ENCODE measurements around the gene KDM7A.

DNA sequence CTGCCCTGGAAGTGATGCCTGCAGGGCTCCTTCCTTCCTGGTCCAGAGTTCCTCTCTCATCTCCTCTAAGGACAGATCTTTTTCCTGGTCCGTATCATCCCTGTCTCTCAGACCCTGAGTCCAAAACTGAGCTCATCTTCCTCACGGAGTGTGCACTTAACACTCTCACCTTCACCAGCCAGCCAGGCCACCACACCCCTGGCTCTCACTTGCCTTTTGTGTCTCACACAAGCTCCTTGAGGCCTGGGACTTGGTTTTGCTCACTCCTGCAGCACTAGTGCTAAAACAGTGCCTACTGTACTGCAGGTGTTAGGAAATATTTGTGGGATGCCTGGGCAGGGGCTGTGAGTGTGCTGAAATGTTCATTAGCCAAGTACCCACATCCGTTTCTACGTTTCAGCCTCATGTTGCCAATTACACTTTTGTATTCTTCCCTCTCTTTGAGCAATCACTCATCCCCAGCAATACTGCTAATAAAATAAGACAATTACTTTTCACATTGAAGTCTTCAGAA lies 92.6 kb downstream of the KDM7A start:
- TF ChIP-seq RAD21 (conservative IDR thresholded peaks at IDR 0.05) (no peak), TAF1 (IDR thresholded peaks at IDR 0.05; ENCODE audit: low read depth) (no peak), SMC3 (conservative IDR thresholded peaks at IDR 0.05; ENCODE audit: poor library complexity) (no peak), EZH2 (IDR thresholded peaks at IDR 0.05; ENCODE audit: borderline replicate concordance, insufficient read depth, low read length, poor library complexity, severe bottlenecking) (no peak), POLR2AphosphoS5 (IDR thresholded peaks at IDR 0.05) (no peak), EP300 (conservative IDR thresholded peaks at IDR 0.05; ENCODE audit: poor library complexity, severe bottlenecking) (no peak)
- TF ChIP-seq, protein P1, sequence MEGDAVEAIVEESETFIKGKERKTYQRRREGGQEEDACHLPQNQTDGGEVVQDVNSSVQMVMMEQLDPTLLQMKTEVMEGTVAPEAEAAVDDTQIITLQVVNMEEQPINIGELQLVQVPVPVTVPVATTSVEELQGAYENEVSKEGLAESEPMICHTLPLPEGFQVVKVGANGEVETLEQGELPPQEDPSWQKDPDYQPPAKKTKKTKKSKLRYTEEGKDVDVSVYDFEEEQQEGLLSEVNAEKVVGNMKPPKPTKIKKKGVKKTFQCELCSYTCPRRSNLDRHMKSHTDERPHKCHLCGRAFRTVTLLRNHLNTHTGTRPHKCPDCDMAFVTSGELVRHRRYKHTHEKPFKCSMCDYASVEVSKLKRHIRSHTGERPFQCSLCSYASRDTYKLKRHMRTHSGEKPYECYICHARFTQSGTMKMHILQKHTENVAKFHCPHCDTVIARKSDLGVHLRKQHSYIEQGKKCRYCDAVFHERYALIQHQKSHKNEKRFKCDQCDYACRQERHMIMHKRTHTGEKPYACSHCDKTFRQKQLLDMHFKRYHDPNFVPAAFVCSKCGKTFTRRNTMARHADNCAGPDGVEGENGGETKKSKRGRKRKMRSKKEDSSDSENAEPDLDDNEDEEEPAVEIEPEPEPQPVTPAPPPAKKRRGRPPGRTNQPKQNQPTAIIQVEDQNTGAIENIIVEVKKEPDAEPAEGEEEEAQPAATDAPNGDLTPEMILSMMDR (IDR thresholded peaks at IDR 0.05; ENCODE audit: poor library complexity, severe bottlenecking), result no peak
- TF ChIP-seq, protein P2, sequence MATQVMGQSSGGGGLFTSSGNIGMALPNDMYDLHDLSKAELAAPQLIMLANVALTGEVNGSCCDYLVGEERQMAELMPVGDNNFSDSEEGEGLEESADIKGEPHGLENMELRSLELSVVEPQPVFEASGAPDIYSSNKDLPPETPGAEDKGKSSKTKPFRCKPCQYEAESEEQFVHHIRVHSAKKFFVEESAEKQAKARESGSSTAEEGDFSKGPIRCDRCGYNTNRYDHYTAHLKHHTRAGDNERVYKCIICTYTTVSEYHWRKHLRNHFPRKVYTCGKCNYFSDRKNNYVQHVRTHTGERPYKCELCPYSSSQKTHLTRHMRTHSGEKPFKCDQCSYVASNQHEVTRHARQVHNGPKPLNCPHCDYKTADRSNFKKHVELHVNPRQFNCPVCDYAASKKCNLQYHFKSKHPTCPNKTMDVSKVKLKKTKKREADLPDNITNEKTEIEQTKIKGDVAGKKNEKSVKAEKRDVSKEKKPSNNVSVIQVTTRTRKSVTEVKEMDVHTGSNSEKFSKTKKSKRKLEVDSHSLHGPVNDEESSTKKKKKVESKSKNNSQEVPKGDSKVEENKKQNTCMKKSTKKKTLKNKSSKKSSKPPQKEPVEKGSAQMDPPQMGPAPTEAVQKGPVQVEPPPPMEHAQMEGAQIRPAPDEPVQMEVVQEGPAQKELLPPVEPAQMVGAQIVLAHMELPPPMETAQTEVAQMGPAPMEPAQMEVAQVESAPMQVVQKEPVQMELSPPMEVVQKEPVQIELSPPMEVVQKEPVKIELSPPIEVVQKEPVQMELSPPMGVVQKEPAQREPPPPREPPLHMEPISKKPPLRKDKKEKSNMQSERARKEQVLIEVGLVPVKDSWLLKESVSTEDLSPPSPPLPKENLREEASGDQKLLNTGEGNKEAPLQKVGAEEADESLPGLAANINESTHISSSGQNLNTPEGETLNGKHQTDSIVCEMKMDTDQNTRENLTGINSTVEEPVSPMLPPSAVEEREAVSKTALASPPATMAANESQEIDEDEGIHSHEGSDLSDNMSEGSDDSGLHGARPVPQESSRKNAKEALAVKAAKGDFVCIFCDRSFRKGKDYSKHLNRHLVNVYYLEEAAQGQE (IDR thresholded peaks at IDR 0.05; ENCODE audit: borderline replicate concordance), result no peak

All from neural cell (in vitro differentiated cells).